Activated T-cell treated with anti-CD3 and anti-CD28 coated beads, Interleukin-2, amount 50 U/mL, for 24 hours (primary cell): ENCODE data around the gene DCLK2.

ENCODE experiments used
- DNase-seq: peaks from one replicate; pipeline ENCODE4 v3.0.0-alpha.2; 2020
- H3K27ac Mint-ChIP-seq: 2 replicates; pipeline ENCODE4 v1.8.0; 2020; ENCODE audit warnings: mild to moderate bottlenecking, mixed read lengths
- H3K27me3 Mint-ChIP-seq: 2 replicates; pipeline ENCODE4 v1.8.0; 2020; ENCODE audit warnings: mixed read lengths
- H3K36me3 Mint-ChIP-seq: 2 replicates; pipeline ENCODE4 v1.8.0; 2020; ENCODE audit warnings: low read depth, mixed read lengths
- H3K4me1 Mint-ChIP-seq: 2 replicates; pipeline ENCODE4 v1.8.0; 2020; ENCODE audit warnings: low read depth, mixed read lengths
- H3K4me3 Mint-ChIP-seq: 2 replicates; pipeline ENCODE4 v1.8.0; 2020; ENCODE audit warnings: mild to moderate bottlenecking, moderate library complexity, mixed read lengths
- H3K9me3 Mint-ChIP-seq: 2 replicates; pipeline ENCODE4 v1.8.0; 2020; ENCODE audit warnings: mixed read lengths

Gene DCLK2

DNA sequence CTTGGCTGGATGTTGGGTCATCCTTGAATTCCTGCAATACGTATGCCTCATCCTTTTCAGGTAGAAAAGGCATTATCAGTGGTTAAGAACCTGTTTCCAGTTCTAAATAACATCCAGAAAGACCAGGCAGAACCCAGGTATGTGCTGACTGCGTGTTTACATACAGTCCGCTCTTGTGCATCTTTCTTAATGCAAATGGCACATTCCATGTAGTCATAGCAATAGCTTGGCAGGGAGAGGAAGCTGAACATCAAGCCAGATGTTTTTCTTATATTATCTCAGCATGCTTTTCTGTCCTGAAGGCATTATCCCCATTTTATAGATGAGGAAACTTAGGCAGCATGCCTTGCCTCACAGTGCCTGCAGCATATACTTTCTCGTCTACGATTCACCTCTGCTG lies 2.1 kb downstream of the DCLK2 start:
- peaks cover 10% of the 10 kb centered on the region for H3K4me1 Mint-ChIP-seq
- no peak overlapping the region for H3K27ac Mint-ChIP-seq
- H3K9me3 Mint-ChIP-seq = no peaks in the 10 kb centered on the region
- DNase-seq = no peak
- no peak overlapping the region for H3K4me3 Mint-ChIP-seq
- no peaks in the 10 kb centered on the region for H3K36me3 Mint-ChIP-seq
- H3K27me3 Mint-ChIP-seq = peaks cover 62% of the 10 kb centered on the region

DNA sequence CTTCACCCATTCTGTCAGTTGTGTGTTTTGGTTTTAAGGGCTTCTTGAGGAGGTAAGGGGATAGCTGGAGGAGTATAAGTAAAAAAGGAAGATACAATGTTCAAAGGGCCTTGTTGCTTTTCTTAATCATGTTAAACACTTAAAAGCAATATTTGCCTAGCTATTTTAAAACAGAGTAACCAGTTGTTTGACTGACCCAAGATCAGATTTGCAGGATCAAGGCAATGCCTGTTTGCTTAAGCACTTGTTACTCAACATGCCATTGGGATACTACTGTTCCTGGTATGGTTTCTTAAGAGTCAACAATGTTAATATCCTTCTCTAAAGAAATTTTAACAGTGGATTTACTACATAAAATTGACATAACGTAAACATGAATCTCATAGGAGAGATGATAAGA lies 2.6 kb downstream of the DCLK2 start:
- peaks cover 10% of the 10 kb centered on the region for H3K4me1 Mint-ChIP-seq
- no peaks in the 10 kb centered on the region for H3K36me3 Mint-ChIP-seq
- peaks cover 56% of the 10 kb centered on the region for H3K27me3 Mint-ChIP-seq
- no peak overlapping the region for H3K27ac Mint-ChIP-seq
- DNase-seq = no peak
- no peaks in the 10 kb centered on the region for H3K9me3 Mint-ChIP-seq
- H3K4me3 Mint-ChIP-seq = no peak overlapping the region

DNA sequence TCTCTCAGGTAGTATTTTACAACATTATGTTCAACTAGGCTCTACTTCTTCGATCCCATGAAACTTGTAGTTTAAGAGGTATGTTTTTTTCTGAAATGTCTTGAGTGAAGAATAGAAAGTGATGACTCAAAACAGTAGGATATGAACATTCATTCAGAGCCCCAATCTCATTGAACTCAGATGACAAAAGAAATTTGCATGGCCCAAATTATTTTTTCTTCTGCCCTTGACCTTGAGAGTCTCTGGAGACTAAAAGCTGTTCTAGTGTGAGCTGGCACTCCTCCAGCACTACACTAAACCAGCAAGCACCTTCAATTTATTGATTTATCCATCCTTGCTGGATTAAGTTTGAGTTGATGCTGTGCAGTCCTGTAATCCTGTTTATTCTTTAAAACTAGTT lies 4.0 kb downstream of the DCLK2 start:
- H3K4me3 Mint-ChIP-seq = no peak overlapping the region
- H3K36me3 Mint-ChIP-seq = no peaks in the 10 kb centered on the region
- no peaks in the 10 kb centered on the region for H3K9me3 Mint-ChIP-seq
- peaks cover 10% of the 10 kb centered on the region for H3K4me1 Mint-ChIP-seq
- no peak for DNase-seq
- no peak overlapping the region for H3K27ac Mint-ChIP-seq
- H3K27me3 Mint-ChIP-seq = peaks cover 43% of the 10 kb centered on the region

DNA sequence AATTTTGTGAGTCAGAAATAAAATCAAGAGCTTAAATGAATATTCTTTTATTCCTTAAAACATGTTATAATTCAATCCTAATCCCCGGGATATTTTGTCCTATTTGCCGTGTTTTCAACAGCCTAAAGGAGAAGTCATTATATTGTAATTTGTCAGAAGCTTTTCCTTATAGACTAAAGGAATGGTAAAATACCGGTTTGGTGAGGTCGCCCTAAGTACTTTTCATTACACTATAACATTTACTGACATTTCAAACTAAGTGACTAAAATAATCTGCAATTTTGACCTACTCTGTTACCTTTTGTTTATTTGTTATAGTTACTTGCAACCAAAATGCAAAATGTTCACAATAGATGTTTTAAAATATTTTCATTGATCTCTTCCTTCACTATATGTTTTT lies 8.8 kb downstream of the DCLK2 start:
- Mint-ChIP-seq H3K27ac (no peak overlapping the region), H3K4me3 (no peak overlapping the region), H3K27me3 (peaks cover 23% of the 10 kb centered on the region), H3K9me3 (no peaks in the 10 kb centered on the region), H3K36me3 (no peaks in the 10 kb centered on the region), H3K4me1 (peaks cover 5% of the 10 kb centered on the region)
- DNase-seq = no peak

DNA sequence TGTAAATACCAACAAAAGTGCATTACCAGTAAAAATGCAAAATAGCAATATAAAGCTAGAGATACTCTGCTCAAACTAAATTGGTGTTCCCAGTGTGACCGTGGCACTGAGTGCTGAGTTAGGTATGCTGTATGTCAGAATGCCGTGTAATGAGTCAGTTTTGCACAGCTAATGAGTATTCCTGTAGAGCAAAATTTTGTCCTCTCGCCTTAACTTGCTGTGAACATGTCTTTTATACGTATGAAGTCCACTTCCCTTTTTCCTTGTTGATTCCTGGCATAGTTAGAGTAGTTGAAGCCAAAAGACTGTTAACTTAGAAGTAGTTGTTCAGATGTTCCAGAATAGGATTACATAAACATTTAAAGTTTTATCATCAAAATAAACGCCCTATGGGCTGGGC lies 11.5 kb downstream of the DCLK2 start:
- no peak overlapping the region for H3K27ac Mint-ChIP-seq
- DNase-seq = no peak
- no peaks in the 10 kb centered on the region for H3K4me1 Mint-ChIP-seq
- peaks cover 11% of the 10 kb centered on the region for H3K27me3 Mint-ChIP-seq
- no peaks in the 10 kb centered on the region for H3K9me3 Mint-ChIP-seq
- H3K4me3 Mint-ChIP-seq = no peak overlapping the region
- H3K36me3 Mint-ChIP-seq = no peaks in the 10 kb centered on the region

DNA sequence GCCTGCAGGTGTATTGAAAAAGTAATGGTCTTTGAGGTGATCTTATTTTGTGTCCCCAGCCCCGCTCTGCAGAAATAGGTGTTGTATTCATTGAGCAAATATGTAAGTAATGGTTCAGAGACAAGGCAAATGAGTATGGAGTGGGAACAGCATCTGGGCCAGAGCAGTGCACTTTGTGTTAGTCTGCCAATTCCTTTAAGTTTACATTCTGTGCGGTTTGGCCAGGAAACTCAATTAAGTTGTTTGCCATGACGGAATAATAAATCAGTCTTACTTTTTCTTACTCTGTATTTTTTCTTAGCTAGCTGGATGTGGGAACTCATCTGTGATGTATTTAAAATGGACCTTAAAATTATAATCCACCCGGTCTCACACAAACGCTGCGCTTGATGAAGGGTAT lies 12.6 kb downstream of the DCLK2 start:
- peaks cover 11% of the 10 kb centered on the region for H3K27me3 Mint-ChIP-seq
- no peaks in the 10 kb centered on the region for H3K9me3 Mint-ChIP-seq
- no peaks in the 10 kb centered on the region for H3K4me1 Mint-ChIP-seq
- H3K36me3 Mint-ChIP-seq = no peaks in the 10 kb centered on the region
- no peak overlapping the region for H3K27ac Mint-ChIP-seq
- H3K4me3 Mint-ChIP-seq = no peak overlapping the region
- DNase-seq = no peak

GRCh38 chr4:150094676-150095075 lies 16.4 kb downstream of the DCLK2 start:
- DNase-seq = no peak
- no peaks in the 10 kb centered on the region for H3K9me3 Mint-ChIP-seq
- H3K4me1 Mint-ChIP-seq = no peaks in the 10 kb centered on the region
- H3K36me3 Mint-ChIP-seq = no peaks in the 10 kb centered on the region
- peaks cover 9% of the 10 kb centered on the region for H3K27me3 Mint-ChIP-seq
- no peak overlapping the region for H3K4me3 Mint-ChIP-seq
- H3K27ac Mint-ChIP-seq = no peak overlapping the region

DNA sequence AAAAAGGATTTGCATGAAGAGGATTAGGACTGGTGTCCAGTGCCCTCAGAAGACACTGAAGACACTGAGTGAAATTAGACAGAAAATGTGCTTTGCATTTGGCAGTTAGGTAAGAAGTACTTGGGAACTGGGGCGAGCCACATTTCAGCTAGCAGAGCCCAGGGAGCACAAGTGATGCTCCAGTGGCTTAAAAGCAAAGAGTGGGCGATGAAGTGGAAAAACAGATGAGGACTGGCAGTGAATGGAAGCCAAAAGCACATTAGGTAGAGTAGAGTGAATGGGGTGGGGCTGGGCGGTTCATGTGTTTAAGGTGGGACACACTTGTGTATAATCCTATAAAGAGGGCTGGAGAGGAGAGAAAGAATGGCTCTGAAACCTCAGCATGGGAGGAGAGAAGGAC lies 18.4 kb downstream of the DCLK2 start:
- Mint-ChIP-seq H3K4me1 (no peaks in the 10 kb centered on the region), H3K27ac (no peak overlapping the region), H3K27me3 (peaks cover 3% of the 10 kb centered on the region), H3K9me3 (no peaks in the 10 kb centered on the region), H3K4me3 (no peak overlapping the region), H3K36me3 (no peaks in the 10 kb centered on the region)
- no peak for DNase-seq

- no peak overlapping the region for H3K27ac Mint-ChIP-seq
- H3K36me3 Mint-ChIP-seq = no peaks in the 10 kb centered on the region
- H3K9me3 Mint-ChIP-seq = no peaks in the 10 kb centered on the region
- H3K4me3 Mint-ChIP-seq = no peak overlapping the region
- DNase-seq = no peak
- H3K4me1 Mint-ChIP-seq = no peaks in the 10 kb centered on the region
- H3K27me3 Mint-ChIP-seq = peaks cover 9% of the 10 kb centered on the region
Observed at GRCh38 chr4:150098214-150098613, 20.0 kb downstream of the DCLK2 start.

DNA sequence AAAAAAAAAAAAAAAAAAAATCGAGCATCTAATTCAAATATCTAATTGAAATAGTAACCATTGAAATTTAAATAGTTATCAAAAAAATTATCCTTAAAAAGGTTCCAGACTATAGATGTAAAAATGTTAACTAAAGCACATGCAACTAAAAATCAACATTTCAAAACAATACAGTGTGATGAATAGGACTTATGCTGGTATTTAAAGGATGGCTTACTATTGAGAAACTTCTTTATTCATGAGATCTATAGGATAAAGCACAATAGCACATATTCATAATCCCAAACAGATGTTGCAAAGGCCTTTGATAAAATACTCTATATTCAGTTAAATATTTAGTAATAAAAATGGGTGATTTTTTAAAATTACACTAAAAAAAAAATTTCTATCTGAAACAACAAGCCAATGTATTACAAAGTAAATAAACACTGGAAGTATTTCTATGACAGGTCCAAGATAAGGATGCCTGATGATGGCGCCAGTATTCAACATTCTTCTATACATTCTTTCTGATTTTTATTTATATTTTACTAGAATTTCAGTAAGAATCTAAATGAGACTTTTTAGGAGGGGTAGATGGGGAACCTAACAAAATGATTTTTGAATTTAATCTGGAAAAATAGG lies 26.3 kb downstream of the DCLK2 start:
- Mint-ChIP-seq H3K4me1 (no peaks in the 10 kb centered on the region), H3K27me3 (peaks cover 13% of the 10 kb centered on the region), H3K9me3 (no peaks in the 10 kb centered on the region), H3K4me3 (no peak overlapping the region), H3K27ac (no peak overlapping the region), H3K36me3 (no peaks in the 10 kb centered on the region)
- DNase-seq = no peak

- no peak overlapping the region for H3K4me3 Mint-ChIP-seq
- peaks cover 13% of the 10 kb centered on the region for H3K27me3 Mint-ChIP-seq
- H3K4me1 Mint-ChIP-seq = no peaks in the 10 kb centered on the region
- H3K9me3 Mint-ChIP-seq = no peaks in the 10 kb centered on the region
- no peak overlapping the region for H3K27ac Mint-ChIP-seq
- no peaks in the 10 kb centered on the region for H3K36me3 Mint-ChIP-seq
- no peak for DNase-seq
Observed at GRCh38 chr4:150106886-150107285, 28.6 kb downstream of the DCLK2 start.

GRCh38 chr4:150108691-150109090 lies 30.4 kb downstream of the DCLK2 start:
- no peaks in the 10 kb centered on the region for H3K4me1 Mint-ChIP-seq

DNA sequence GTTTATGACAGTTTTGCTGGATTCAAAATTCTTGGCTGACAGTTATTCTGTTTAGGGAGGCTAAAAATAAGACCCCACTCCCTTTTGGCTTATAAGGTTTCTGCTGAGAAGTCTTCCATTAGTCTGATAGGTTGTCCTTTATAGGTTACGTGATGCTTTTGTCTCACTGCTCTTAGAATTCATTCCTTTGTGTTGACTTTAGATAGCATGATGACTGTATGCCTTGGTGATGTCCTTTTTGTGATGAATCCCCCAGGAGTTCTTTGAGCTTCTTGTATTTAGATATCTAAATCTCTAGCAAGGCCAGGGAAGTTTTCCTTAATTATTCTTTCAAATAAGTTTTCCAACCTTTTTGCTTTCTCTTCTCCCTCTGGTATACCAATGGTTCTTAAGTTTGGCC lies 36.4 kb downstream of the DCLK2 start:
- Mint-ChIP-seq H3K4me3 (no peak overlapping the region), H3K36me3 (no peaks in the 10 kb centered on the region), H3K9me3 (peaks cover 9% of the 10 kb centered on the region), H3K27ac (no peak overlapping the region), H3K27me3 (peaks cover 19% of the 10 kb centered on the region), H3K4me1 (no peaks in the 10 kb centered on the region)
- DNase-seq = no peak

More at GRCh38 chr4:150108691-150109090, 30.4 kb downstream of the DCLK2 start:
- H3K4me3 Mint-ChIP-seq = no peak overlapping the region
- no peak overlapping the region for H3K27ac Mint-ChIP-seq
- H3K27me3 Mint-ChIP-seq = peaks cover 4% of the 10 kb centered on the region
- H3K36me3 Mint-ChIP-seq = no peaks in the 10 kb centered on the region
- H3K9me3 Mint-ChIP-seq = no peaks in the 10 kb centered on the region
- DNase-seq = no peak

DNA sequence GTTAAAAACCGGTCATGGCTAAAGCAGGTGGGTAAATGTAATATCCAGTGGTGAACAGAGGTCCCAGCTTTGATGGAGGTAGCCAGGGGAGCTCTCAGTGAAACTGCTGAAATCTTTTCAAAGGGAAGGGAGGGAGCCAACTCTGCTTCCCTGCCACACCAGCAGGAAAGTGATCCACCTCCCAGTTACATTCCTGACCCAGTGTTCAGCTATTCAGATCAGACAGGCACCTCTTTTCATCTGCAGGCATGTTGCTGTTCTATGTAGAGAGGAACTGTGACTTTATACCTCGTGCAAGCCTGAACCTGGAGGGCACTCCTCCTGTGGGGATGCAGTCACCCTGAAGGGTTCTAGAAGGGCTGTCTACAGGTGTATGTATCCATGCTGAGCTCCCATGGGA lies 37.6 kb downstream of the DCLK2 start:
- DNase-seq = no peak
- Mint-ChIP-seq H3K27ac (no peak overlapping the region), H3K4me1 (no peaks in the 10 kb centered on the region), H3K9me3 (peaks cover 9% of the 10 kb centered on the region), H3K27me3 (peaks cover 19% of the 10 kb centered on the region), H3K36me3 (no peaks in the 10 kb centered on the region), H3K4me3 (no peak overlapping the region)

DNA sequence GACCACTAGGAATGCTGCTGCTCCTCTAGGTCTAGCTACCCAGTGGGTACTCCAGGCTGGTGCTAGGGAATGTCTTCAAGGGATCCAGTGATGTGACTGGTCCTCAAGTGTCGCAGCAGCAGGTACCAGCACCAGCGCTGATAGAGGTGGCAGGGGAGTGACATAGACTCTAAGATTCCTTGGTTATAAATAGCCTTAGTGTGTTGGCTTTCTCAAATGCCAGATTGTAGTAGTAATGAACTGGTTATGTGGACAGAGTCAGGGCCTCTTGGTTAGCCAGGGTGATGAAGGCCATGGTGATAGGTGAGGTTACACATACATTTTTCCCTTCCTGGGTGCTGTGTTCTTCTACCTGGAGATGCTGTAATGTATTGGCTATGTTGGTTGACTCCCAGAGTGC lies 38.3 kb downstream of the DCLK2 start:
- H3K27me3 Mint-ChIP-seq = peaks cover 19% of the 10 kb centered on the region
- no peak for DNase-seq
- no peak overlapping the region for H3K27ac Mint-ChIP-seq
- H3K36me3 Mint-ChIP-seq = no peaks in the 10 kb centered on the region
- no peaks in the 10 kb centered on the region for H3K4me1 Mint-ChIP-seq
- H3K9me3 Mint-ChIP-seq = peaks cover 9% of the 10 kb centered on the region
- H3K4me3 Mint-ChIP-seq = no peak overlapping the region

DNA sequence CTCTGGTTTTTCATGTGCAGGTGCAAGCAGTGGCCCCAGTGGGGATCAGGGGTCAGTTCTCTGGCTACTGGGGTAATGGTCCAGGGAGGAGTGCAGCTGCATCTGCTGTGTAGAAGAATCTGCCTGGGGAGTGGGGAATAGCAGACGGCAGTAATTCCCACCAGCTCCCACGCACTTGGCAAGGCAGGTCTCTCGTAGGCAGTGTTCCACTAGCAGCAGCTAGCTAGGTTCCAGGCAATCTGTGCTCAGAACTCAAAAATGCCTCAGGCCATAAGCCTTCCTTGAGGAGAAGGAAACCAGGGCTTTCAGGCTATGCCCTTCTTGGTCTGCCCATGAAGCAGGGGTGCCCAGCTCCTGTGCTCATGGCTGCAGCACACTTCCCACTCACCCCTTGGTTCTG lies 38.8 kb downstream of the DCLK2 start:
- Mint-ChIP-seq H3K4me3 (no peak overlapping the region), H3K36me3 (no peaks in the 10 kb centered on the region), H3K4me1 (no peaks in the 10 kb centered on the region), H3K27ac (no peak overlapping the region), H3K27me3 (peaks cover 19% of the 10 kb centered on the region), H3K9me3 (peaks cover 9% of the 10 kb centered on the region)
- no peak for DNase-seq
